ENCODE data around the gene INTS1.
"Not testable (repeated sequence)": the region's sequence is repeated elsewhere in the genome, so short reads cannot be mapped to it uniquely, and the experiment has no call there.

Gene INTS1

DNA sequence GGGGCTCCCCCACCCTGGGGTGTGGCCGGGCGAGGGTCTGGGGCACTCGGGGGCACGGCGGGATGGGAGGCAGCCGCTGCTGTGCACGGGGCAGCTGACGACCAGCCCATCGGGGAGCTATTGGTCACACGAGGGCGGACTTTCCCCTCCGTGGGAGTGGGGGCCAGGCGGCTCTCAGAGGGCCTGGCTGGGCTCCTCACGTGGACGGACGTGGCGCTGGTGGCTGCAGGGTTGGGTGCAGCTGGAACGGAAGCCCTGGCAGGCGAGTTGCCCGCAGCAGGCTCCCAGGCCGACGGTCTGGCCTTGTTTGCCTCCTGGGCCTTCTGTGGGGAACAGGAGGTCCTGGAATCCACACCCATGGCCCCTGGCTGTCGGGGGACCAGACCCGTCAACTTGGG, 59.3 kb downstream of the INTS1 start:
- H3K27ac ChIP-seq: no peak overlapping the region
- TF ChIP-seq, protein P1, sequence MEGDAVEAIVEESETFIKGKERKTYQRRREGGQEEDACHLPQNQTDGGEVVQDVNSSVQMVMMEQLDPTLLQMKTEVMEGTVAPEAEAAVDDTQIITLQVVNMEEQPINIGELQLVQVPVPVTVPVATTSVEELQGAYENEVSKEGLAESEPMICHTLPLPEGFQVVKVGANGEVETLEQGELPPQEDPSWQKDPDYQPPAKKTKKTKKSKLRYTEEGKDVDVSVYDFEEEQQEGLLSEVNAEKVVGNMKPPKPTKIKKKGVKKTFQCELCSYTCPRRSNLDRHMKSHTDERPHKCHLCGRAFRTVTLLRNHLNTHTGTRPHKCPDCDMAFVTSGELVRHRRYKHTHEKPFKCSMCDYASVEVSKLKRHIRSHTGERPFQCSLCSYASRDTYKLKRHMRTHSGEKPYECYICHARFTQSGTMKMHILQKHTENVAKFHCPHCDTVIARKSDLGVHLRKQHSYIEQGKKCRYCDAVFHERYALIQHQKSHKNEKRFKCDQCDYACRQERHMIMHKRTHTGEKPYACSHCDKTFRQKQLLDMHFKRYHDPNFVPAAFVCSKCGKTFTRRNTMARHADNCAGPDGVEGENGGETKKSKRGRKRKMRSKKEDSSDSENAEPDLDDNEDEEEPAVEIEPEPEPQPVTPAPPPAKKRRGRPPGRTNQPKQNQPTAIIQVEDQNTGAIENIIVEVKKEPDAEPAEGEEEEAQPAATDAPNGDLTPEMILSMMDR (conservative IDR thresholded peaks at IDR 0.05): no peak

DNA sequence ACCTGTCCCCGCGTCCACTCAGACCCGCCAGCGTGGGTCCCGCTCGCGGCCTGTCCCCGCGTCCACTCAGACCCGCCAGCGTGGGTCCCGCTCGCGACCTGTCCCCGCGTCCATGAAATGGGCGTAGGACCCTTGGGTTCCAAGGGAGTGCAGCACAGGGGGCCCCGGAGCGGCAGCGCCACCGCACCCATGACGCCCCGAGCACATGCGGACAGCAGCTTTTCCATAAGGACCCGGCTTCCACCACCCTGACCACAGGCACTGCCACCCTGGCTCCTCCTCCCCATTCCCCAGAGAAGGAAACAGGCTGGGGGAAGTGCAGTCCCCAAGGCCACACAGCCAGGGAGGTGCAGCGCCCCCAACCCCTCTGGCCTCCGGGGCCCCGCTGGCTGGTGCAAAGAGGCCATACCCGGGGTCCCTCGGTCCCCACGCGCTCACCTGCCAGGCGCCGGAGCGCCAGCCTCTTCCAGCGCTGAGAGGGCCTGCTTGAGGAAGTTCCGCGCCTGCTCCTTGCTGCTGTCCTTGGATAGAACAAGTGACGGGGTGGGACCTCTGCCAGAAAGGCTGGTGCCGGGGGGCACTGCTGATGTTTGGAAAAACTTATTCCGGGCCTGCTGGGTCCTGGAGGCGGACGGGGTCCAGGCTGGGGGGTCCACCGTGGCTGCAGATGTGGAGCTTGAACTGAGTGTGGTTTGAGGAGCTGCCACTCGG, 59.8 kb downstream of the INTS1 start:
- TF ChIP-seq, protein P1 (conservative IDR thresholded peaks at IDR 0.05): no peak
- H3K27ac ChIP-seq: no peak overlapping the region

DNA sequence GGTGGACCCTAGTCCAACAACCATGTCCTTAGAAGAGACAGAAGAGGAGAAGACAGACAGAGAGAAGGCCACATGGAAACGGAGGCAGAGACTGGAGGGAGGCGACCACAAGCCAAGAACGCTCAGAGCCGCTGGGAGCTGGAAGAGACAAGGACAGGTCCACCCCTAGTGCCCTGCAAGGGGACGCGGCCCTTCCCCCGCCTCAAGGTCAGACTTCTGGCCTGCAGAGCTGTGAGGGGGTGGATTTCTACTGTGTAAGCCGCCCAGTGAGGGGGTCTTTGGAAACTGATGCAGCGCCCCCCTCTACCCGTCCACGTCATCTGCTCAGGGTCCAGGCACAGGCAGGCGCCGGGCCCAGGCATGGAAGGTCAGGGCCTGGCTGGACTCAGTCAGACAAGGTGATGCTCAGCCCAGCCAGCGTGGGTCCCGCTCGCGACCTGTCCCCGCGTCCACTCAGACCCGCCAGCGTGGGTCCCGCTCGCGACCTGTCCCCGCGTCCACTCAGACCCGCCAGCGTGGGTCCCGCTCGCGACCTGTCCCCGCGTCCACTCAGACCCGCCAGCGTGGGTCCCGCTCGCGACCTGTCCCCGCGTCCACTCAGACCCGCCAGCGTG, 60.5 kb downstream of the INTS1 start:
- not testable (repeated sequence) for H3K27ac ChIP-seq

DNA sequence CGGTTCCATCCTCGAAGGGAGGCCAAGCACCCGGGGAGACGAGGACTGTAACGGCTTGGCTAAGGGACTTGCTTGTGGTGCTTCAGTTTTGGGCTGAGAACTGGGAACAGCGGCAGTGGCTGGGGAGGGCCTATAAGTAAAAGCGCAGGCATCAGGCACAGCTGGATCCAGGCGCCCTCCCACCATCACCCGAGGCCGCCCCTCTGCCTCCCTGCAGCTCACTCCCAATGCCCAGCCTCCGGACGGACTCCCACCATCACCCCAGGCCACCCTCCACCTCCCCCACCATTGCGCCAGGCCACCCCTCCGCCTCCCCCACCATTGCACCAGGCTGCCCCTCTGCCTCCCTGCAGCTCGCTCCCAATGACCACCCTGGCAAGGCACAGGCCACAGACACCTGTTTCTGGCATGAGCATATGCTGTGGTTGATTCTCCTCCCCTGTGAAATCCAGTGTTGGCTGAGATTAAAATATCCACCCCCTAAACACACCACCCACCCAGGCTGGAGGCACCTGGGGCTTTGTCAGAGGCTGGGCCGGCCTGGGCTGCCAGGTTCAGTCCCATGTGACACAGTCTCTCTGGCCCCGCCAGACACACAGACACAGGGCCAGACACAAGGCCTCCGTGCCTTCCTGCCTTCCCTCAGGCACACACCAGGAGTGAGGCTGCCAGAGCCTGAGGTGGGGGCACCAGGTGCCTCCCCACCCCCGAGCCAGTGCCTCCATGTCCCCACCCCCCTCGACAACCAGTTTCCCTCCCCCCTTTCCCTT, 61.6 kb downstream of the INTS1 start:
- TF ChIP-seq, protein P1 (conservative IDR thresholded peaks at IDR 0.05): no peak
- H3K27ac ChIP-seq: no peak overlapping the region

DNA sequence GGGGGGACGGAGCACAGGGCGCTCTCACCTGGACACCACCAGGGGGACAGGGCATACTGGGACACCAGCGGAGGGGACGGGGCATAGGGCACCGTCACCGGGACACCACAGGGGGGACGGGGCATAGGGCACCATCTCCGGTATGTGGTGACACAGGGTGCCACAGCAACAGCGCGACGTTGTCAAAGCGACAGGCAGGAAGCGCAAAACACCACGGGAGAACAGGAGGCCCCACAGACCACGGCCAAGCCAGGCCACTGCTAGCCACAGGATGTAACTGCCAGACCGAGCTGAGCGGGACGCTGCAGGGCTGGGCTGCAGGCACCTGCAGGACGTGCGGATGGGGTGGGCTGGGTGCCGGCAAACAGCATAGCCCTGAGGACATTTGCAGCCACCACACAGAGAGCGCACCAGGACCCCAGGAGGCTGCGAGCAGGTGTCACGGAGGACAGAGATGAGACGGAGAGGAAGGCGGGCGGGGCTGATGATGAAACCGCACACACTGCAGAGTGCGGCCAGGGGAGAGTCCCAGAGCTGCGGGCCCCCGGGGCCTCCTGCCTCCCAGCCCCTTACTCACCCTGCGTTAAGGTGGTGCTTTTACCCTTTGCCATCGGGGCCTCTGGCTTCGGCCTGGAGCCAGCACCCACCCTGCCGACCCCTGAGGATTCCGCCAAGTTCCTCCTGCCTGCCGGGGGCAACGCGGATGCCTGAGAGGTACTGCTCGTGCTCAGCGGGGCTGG, 62.4 kb downstream of the INTS1 start:
- TF ChIP-seq, protein P1 (conservative IDR thresholded peaks at IDR 0.05): no peak
- no peak overlapping the region for H3K27ac ChIP-seq

DNA sequence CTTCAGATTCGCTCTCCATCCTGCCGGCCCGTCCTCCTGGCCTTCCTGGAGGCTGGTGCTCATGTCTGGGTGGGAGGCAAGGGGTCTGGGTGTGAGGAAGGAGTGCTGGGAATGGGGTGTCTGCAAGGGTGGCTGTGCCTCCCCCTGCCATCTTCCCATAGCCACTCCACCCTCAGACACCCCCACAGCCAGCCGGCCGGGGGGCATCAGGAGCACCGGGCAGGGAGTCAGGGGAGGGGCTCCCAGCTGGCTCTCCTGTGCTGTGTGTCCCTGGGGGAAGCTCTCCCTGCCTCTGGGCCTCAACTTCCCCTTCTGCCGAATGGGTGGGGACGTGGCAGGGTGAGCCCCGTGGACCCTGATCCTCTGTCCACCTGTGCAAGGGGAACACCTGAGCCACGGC, 63.6 kb downstream of the INTS1 start:
- TF ChIP-seq, protein P1 (conservative IDR thresholded peaks at IDR 0.05): no peak
- no peak overlapping the region for H3K27ac ChIP-seq

DNA sequence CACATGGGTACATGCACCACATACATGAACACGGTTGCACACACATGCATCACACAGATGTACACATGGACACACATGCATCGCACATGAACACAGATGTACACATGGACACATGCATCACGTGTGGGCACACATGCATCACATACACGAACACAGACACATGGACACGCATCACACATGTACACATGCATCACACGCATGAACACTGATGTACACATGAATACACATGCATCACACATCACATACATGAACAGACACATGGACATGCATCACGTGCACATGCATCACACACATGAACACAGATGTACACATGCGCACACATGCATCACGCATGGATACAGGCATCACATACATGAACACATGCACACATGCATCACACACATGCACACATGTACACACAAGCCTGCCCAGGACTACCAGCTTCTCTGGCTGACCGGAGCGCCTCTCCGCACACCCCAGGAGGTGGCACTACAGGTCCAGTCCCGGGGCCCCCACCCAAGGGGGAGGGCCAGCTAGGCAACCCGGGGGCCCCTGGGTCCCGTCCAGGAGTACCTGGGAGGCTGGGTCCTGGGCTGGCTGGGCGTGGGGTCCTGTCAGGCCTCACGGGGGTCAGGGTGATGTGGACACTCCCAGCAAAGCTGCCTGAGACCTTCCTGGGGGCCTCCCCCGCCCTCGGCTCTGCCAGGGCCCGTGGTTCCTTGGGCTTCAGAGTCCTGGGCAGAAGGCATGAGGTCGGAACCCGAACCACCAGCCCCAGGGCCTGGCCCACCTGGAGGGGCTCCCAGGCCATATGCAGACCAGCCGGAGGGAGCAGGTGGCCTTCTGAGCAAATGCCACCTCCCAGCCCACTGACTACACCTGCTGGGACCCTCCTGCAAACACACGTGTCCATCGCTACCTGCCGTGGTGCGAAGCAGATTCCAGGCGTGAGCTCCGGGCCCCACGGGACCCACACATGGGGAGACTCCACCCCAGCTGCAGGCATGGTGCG, 64.5 kb downstream of the INTS1 start:
- TF ChIP-seq, protein P1 (conservative IDR thresholded peaks at IDR 0.05): no peak
- no peak overlapping the region for H3K27ac ChIP-seq
